BLaER1 (cell line): ENCODE results near the gene SKIC3.

Source experiments
- H3K27ac ChIP-seq: shearing (Covaris generic); formaldehyde crosslinking; 2 replicates; pipeline ENCODE4 v1.8.1; 2022
- H3K27me3 ChIP-seq: shearing (Covaris generic); formaldehyde crosslinking; 2 replicates; pipeline ENCODE4 v1.8.1; 2022
- H3K36me3 ChIP-seq: shearing (Covaris generic); formaldehyde crosslinking; 2 replicates; pipeline ENCODE4 v1.8.1; 2022
- H3K4me1 ChIP-seq: shearing (Covaris generic); formaldehyde crosslinking; 2 replicates; pipeline ENCODE4 v1.8.1; 2022
- H3K4me2 ChIP-seq: shearing (Covaris generic); formaldehyde crosslinking; 2 replicates; pipeline ENCODE4 v1.8.1; 2022
- H3K4me3 ChIP-seq: shearing (Covaris generic); formaldehyde crosslinking; 2 replicates; pipeline ENCODE4 v1.8.1; 2022
- H3K9ac ChIP-seq: shearing (Covaris generic); formaldehyde crosslinking; 2 replicates; pipeline ENCODE4 v1.8.1; 2022
- H3K9me3 ChIP-seq: shearing (Covaris generic); formaldehyde crosslinking; 2 replicates; pipeline ENCODE4 v1.8.1; 2022
- H4K20me1 ChIP-seq: shearing (Covaris generic); formaldehyde crosslinking; 2 replicates; pipeline ENCODE4 v1.8.1; 2022
- Cebpa-rat ChIP-seq: shearing (Covaris generic); IDR thresholded peaks from 2 replicates; pipeline ENCODE4 v1.8.1; 2022

The SKIC3 gene

DNA sequence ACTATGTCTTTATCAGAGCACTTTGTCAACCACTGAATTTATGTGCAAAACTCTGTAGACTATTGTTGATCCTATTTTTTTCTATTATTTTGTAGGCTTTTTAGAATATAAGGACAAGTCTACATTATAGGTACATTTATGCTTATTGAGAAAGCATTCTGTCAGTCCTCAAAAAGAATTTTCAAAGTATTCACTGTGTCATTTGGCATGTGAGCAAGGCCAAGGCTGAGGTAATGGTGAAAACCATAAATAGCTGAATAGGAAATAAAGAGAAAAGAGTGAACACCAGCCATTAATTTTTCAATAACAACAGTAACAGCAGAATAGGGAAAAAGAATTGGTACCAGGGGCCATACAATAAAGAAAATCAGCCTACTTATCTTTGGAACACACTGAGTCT, 21.0 kb downstream of the SKIC3 start:
- Histone ChIP-seq H3K9ac (no peak overlapping the region), H3K9me3 (no peaks in the 10 kb centered on the region), H3K4me3 (no peak overlapping the region), H3K4me1 (no peaks in the 10 kb centered on the region), H3K27me3 (no peaks in the 10 kb centered on the region), H3K36me3 (peaks cover 81% of the 10 kb centered on the region), H4K20me1 (peaks cover 38% of the 10 kb centered on the region), H3K4me2 (no peak overlapping the region), H3K27ac (no peak overlapping the region)
- TF ChIP-seq Cebpa-rat: no peak

DNA sequence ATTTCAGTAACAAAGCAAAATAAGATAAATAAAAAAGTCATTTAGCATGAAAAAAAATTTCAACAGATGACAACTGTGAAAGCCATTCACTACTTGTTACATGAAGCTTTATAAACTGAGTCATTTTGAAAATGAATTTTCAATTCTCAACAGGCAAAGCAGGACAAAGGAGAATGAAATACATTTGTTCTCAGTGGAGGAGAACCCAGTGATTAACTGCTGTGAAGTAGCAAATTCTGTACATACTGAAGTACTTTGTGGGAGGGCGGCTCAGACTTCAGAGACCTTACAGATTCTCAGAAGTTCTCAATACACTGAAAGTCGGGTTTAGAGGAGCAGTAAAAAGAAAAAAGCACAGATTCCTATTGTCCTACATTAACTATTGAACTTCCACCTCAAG, 21.7 kb downstream of the SKIC3 start:
- Histone ChIP-seq H3K27ac (no peak overlapping the region), H3K4me1 (no peaks in the 10 kb centered on the region), H3K36me3 (peaks cover 86% of the 10 kb centered on the region), H4K20me1 (peaks cover 38% of the 10 kb centered on the region), H3K4me2 (no peak overlapping the region), H3K9ac (no peak overlapping the region), H3K4me3 (no peak overlapping the region), H3K27me3 (no peaks in the 10 kb centered on the region), H3K9me3 (no peaks in the 10 kb centered on the region)
- no peak for TF ChIP-seq Cebpa-rat

DNA sequence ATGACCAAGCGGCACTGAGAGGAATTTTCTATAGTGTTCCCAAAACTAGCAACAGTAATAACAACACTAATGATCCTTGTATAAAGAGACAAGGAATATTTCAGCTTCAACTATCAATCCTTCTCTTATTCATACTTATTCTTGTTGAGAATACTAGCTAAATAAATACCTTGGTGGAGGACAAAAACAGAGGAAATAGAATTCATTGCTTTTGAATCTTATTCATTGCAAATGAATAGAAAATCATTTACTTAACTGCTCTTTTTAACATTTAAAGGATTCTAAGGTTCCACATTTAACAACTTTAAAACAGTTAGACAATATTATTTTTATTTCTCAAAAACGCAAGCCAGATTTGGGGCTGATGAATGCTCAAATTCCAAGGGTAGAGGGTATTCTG, 22.4 kb downstream of the SKIC3 start:
- peaks cover 89% of the 10 kb centered on the region for H3K36me3 ChIP-seq

DNA sequence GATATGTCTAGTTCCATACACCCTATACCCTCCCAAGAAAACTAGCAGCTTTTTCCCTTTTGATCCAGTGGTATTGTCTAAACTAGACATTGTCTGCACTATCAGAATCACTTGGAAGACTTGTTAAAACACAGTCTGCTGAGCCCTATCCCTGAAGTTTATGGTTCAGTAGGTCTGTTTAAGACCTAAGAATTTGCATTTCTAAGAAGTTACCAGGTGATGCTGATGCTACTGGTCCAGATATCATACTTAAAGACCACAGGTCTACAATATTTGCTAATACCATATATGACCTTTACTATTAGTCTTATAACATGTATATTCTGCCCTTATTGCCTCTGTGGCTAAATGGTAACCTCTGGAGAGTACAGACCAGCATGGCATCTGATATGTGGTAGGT, 23.3 kb downstream of the SKIC3 start:
- H3K27me3 ChIP-seq: no peaks in the 10 kb centered on the region
- peaks cover 86% of the 10 kb centered on the region for H3K36me3 ChIP-seq
- H3K4me1 ChIP-seq: no peaks in the 10 kb centered on the region
- no peaks in the 10 kb centered on the region for H3K9me3 ChIP-seq
- no peak overlapping the region for H3K4me2 ChIP-seq
- no peak overlapping the region for H3K9ac ChIP-seq
- no peak overlapping the region for H3K27ac ChIP-seq
- no peak for TF ChIP-seq Cebpa-rat
- peaks cover 38% of the 10 kb centered on the region for H4K20me1 ChIP-seq
- H3K4me3 ChIP-seq: no peak overlapping the region

More for the DNA sequence above, 22.4 kb downstream of the SKIC3 start:
- Histone ChIP-seq H3K9ac (no peak overlapping the region), H4K20me1 (peaks cover 38% of the 10 kb centered on the region), H3K4me1 (no peaks in the 10 kb centered on the region), H3K4me3 (no peak overlapping the region), H3K9me3 (no peaks in the 10 kb centered on the region), H3K4me2 (no peak overlapping the region), H3K27ac (no peak overlapping the region), H3K27me3 (no peaks in the 10 kb centered on the region)
- no peak for TF ChIP-seq Cebpa-rat

DNA sequence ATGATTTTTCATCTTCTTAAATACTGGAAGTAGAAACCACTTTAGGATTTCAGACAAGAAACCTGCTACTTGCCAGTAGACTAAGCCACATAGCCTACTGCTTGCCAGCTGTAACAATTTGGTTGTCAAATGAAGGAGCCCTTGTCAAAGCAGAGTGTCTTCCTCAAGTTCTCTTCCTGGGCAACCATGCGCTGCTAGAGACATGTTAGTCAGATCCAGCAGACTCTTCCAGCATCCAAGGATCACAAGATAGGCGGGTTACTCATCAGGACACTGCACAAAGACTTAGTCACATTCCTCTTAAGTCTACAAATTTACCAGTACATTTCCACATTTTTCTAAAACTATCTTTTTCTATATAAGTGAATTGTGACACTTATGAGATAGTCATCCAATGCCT, 24.4 kb downstream of the SKIC3 start:
- Histone ChIP-seq H3K27ac (no peak overlapping the region), H3K27me3 (no peaks in the 10 kb centered on the region), H3K4me3 (no peak overlapping the region), H3K9ac (no peak overlapping the region), H3K4me2 (no peak overlapping the region), H4K20me1 (peaks cover 38% of the 10 kb centered on the region), H3K9me3 (no peaks in the 10 kb centered on the region), H3K36me3 (peaks cover 79% of the 10 kb centered on the region), H3K4me1 (no peaks in the 10 kb centered on the region)
- TF ChIP-seq Cebpa-rat: no peak

DNA sequence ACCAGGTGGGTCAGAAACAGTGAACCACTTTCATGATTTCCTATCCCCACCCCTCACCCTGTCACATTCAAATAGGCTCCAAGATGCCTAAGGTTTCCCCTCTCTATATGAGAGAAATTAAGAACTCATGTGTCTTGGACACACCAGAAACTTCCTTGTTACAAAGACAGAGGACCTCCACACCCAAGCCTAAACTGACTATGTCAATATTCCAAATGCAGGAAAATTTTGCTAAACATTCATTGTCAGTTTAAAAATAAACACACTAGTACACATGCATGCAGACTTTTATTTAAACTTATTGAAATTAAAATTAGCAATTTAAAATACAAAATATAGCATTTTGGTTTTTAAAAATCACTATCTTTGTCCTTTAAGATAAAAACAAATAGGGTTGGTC, 26.2 kb downstream of the SKIC3 start:
- H3K27me3 ChIP-seq: no peaks in the 10 kb centered on the region
- H3K36me3 ChIP-seq: peaks cover 73% of the 10 kb centered on the region
- no peak for TF ChIP-seq Cebpa-rat
- H3K4me1 ChIP-seq: no peaks in the 10 kb centered on the region
- H3K4me3 ChIP-seq: no peak overlapping the region
- no peak overlapping the region for H3K9ac ChIP-seq
- H3K4me2 ChIP-seq: no peak overlapping the region
- no peaks in the 10 kb centered on the region for H3K9me3 ChIP-seq
- H4K20me1 ChIP-seq: peaks cover 25% of the 10 kb centered on the region
- H3K27ac ChIP-seq: no peak overlapping the region

DNA sequence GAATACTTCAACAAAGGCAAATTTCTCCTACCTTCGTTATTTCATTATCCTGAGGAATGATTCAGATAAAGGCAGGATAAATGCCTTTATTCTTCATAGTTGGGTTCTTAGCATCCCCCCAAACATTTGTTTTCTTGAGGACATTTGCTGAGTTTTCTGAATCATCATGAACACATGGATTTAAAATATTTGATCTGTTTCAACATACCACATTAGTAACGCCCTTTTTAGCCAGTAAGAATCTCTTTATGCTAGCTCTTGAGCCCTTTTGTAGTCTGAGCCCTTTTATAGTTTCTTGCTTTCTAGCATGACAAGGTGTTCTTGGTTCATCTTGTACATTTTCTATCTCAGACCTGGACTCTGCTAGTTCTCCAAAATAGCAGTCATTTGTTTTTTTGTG, 27.9 kb downstream of the SKIC3 start:
- Histone ChIP-seq H3K27ac (no peak overlapping the region), H3K4me2 (no peak overlapping the region), H3K4me3 (no peak overlapping the region), H3K27me3 (no peaks in the 10 kb centered on the region), H4K20me1 (peaks cover 8% of the 10 kb centered on the region; the same call in 1 of the 2 replicates), H3K36me3 (peaks cover 72% of the 10 kb centered on the region), H3K9ac (no peak overlapping the region), H3K9me3 (no peaks in the 10 kb centered on the region), H3K4me1 (no peaks in the 10 kb centered on the region)
- no peak for TF ChIP-seq Cebpa-rat

DNA sequence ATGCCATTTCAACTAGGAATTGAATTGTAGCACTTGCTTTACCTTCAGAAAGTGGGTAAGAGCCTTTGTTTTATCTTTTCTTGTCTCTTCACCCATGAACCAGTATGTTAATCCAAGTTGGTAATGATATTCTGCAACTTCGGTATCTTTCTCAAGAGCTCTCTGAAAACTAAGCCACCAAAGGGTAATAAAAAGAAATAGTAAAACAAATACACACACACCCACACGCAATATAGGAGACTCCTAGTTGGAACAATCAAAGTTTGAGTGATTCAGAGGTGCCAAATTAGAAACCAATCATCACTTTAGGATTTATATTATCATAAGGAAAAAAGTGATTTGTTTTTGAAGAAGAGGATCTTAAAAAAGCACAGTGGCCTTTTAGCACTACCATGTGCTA, 30.4 kb downstream of the SKIC3 start:
- Histone ChIP-seq H3K36me3 (peaks cover 71% of the 10 kb centered on the region), H4K20me1 (no peaks in the 10 kb centered on the region), H3K27me3 (no peaks in the 10 kb centered on the region), H3K4me2 (no peak overlapping the region), H3K4me3 (no peak overlapping the region), H3K9ac (no peak overlapping the region), H3K27ac (no peak overlapping the region), H3K4me1 (no peaks in the 10 kb centered on the region), H3K9me3 (no peaks in the 10 kb centered on the region)
- no peak for TF ChIP-seq Cebpa-rat

DNA sequence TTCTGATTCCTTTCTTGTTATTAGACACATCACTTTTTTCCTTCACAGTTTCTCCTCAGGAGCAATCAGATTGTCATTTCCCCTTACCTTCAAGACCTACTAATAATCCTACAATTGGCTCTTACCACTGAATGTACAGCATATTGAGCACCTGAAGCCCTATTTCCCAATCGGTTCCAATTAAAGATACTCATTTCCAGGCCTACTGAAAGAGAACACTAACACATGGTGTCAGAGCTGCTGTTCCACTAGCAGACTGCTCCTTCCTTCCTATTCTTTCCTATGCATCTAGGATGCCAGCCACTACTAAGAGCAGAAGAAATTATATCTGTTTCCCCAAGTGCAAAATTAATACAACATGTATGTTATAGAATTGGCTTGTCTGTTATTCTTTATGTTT, 34.6 kb downstream of the SKIC3 start:
- Histone ChIP-seq H3K27ac (no peak overlapping the region), H3K9ac (no peak overlapping the region), H3K9me3 (no peaks in the 10 kb centered on the region), H3K36me3 (peaks cover 78% of the 10 kb centered on the region), H4K20me1 (no peaks in the 10 kb centered on the region), H3K4me2 (no peak overlapping the region), H3K4me3 (no peak overlapping the region), H3K27me3 (no peaks in the 10 kb centered on the region), H3K4me1 (no peaks in the 10 kb centered on the region)
- TF ChIP-seq Cebpa-rat: no peak

DNA sequence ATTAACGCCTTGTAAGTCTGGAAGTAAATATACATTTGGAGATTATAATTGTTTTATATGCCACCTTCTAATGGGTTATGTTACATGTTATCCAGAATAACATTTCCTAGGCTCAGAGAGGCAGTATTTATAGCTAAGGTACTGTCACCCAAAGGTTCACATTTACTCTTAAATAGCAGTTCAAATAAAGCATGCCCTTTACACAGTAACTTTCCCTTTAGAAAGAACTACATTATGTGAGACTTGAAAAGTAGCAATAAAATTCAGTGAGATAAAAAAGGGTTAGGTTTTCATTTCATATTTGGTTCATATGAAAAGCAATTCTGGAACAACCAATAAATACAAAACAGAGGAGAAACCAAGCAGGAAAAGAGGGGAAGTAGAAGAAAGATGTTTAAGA, 35.1 kb downstream of the SKIC3 start:
- H3K9ac ChIP-seq: no peak overlapping the region
- H3K4me1 ChIP-seq: no peaks in the 10 kb centered on the region
- H3K36me3 ChIP-seq: peaks cover 79% of the 10 kb centered on the region
- H3K27me3 ChIP-seq: no peaks in the 10 kb centered on the region
- no peak overlapping the region for H3K27ac ChIP-seq
- H3K9me3 ChIP-seq: no peaks in the 10 kb centered on the region
- no peak overlapping the region for H3K4me2 ChIP-seq
- no peaks in the 10 kb centered on the region for H4K20me1 ChIP-seq
- no peak for TF ChIP-seq Cebpa-rat
- no peak overlapping the region for H3K4me3 ChIP-seq

DNA sequence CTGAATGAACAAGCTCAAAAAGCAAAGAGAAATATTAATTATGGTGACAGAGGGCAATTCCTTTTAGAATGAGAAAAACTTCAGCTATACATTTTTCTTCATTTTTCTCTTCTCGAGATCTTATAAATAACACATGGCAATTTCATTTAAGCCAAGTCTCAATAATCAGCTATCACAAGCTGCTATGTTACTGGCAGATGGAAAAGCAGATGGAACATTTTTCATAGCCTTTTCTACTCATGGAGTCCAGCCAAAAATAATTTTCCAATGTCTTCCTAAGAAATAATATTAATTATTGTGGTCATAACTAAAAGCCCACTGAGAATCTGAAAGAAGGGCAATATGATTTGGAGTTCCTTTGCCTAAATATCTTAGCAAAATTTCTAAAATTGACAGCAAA, 35.6 kb downstream of the SKIC3 start:
- no peaks in the 10 kb centered on the region for H3K9me3 ChIP-seq
- H3K9ac ChIP-seq: no peak overlapping the region
- H4K20me1 ChIP-seq: no peaks in the 10 kb centered on the region
- H3K4me1 ChIP-seq: no peaks in the 10 kb centered on the region
- peaks cover 79% of the 10 kb centered on the region for H3K36me3 ChIP-seq
- H3K4me3 ChIP-seq: no peak overlapping the region
- no peak overlapping the region for H3K27ac ChIP-seq
- H3K4me2 ChIP-seq: no peak overlapping the region
- no peak for TF ChIP-seq Cebpa-rat
- H3K27me3 ChIP-seq: no peaks in the 10 kb centered on the region
